KMS-11 (cell line): ENCODE results near the gene NLGN1.

Source experiments
- H2AFZ ChIP-seq: fragments of 200-600 bp; sonication (generic); 2 replicates; pipeline ENCODE4 v1.6.1; 2016; ENCODE audit warnings: antibody characterized with exemption, mixed run types, low read depth
- H3K27ac ChIP-seq: fragments of 200-600 bp; sonication (generic); 2 replicates; pipeline ENCODE4 v1.6.1; 2016; ENCODE audit warnings: mild to moderate bottlenecking, mixed run types
- H3K27me3 ChIP-seq: fragments of 200-600 bp; sonication (generic); 2 replicates; pipeline ENCODE4 v1.6.1; 2017; ENCODE audit warnings: mild to moderate bottlenecking, low read depth, mixed run types, moderate library complexity; ENCODE audit not compliant: insufficient read depth
- H3K36me3 ChIP-seq: fragments of 200-600 bp; sonication (generic); 2 replicates; pipeline ENCODE4 v1.6.1; 2017; ENCODE audit warnings: mild to moderate bottlenecking, mixed run types; ENCODE audit not compliant: insufficient read depth
- H3K4me1 ChIP-seq: fragments of 200-600 bp; sonication (generic); 2 replicates; pipeline ENCODE4 v1.6.1; 2016; ENCODE audit warnings: mild to moderate bottlenecking, low read depth, mixed run types; ENCODE audit not compliant: poor library complexity, severe bottlenecking
- H3K4me2 ChIP-seq: fragments of 200-600 bp; sonication (generic); 2 replicates; pipeline ENCODE4 v1.7.0; 2016; ENCODE audit warnings: mild to moderate bottlenecking, mixed run types
- H3K4me3 ChIP-seq: fragments of 200-600 bp; sonication (generic); IDR thresholded peaks from 2 replicates; pipeline ENCODE4 v1.6.1; 2017; ENCODE audit warnings: low read depth, low read length, mixed read lengths; ENCODE audit not compliant: insufficient read depth
- H3K79me2 ChIP-seq: fragments of 200-600 bp; sonication (generic); 2 replicates; pipeline ENCODE4 v1.6.1; 2016; ENCODE audit warnings: low read depth, mixed run types; ENCODE audit not compliant: insufficient read depth
- H3K9ac ChIP-seq: fragments of 200-600 bp; sonication (generic); 2 replicates; pipeline ENCODE4 v1.6.1; 2016; ENCODE audit warnings: mild to moderate bottlenecking, mixed run types
- H4K20me1 ChIP-seq: fragments of 200-600 bp; sonication (generic); 2 replicates; pipeline ENCODE4 v1.6.1; 2016; ENCODE audit warnings: mild to moderate bottlenecking, mixed run types; ENCODE audit not compliant: insufficient read depth
- TF ChIP-seq, protein P1 (sequence below): fragments of 200-600 bp; sonication (generic); conservative IDR thresholded peaks from 2 replicates; pipeline ENCODE4 v1.6.1; 2017; ENCODE audit warnings: low read depth, mild to moderate bottlenecking, antibody characterized with exemption, low read length, moderate library complexity, mixed read lengths

NLGN1 gene

DNA sequence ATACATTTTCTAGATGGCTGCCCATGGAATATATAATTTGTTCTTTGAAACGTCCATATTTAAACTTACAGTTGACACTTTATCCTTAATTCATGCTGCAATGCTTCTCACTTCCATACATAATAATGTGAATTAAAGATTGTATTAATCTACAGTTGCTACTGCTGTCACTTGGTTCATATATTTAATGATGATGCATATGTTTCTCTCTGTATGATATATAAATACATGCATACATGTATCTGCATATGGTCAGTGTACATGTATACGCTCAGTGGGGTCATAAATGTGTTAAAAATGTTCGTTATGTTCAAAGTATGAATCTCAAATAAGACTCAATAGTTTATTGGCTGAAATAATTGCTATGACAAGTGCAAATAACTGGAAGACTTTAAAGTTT lies 382.5 kb downstream of the NLGN1 start:
- H3K4me3 ChIP-seq: no peak overlapping the region
- no peaks in the 10 kb centered on the region for H3K27me3 ChIP-seq
- TF ChIP-seq, protein P1, sequence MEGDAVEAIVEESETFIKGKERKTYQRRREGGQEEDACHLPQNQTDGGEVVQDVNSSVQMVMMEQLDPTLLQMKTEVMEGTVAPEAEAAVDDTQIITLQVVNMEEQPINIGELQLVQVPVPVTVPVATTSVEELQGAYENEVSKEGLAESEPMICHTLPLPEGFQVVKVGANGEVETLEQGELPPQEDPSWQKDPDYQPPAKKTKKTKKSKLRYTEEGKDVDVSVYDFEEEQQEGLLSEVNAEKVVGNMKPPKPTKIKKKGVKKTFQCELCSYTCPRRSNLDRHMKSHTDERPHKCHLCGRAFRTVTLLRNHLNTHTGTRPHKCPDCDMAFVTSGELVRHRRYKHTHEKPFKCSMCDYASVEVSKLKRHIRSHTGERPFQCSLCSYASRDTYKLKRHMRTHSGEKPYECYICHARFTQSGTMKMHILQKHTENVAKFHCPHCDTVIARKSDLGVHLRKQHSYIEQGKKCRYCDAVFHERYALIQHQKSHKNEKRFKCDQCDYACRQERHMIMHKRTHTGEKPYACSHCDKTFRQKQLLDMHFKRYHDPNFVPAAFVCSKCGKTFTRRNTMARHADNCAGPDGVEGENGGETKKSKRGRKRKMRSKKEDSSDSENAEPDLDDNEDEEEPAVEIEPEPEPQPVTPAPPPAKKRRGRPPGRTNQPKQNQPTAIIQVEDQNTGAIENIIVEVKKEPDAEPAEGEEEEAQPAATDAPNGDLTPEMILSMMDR: no peak
- no peaks in the 10 kb centered on the region for H3K36me3 ChIP-seq
- no peak overlapping the region for H3K4me2 ChIP-seq
- no peaks in the 10 kb centered on the region for H3K79me2 ChIP-seq
- H3K9ac ChIP-seq: no peak overlapping the region
- H2AFZ ChIP-seq: no peak overlapping the region
- H3K4me1 ChIP-seq: no peaks in the 10 kb centered on the region
- no peaks in the 10 kb centered on the region for H4K20me1 ChIP-seq
- H3K27ac ChIP-seq: no peak overlapping the region

DNA sequence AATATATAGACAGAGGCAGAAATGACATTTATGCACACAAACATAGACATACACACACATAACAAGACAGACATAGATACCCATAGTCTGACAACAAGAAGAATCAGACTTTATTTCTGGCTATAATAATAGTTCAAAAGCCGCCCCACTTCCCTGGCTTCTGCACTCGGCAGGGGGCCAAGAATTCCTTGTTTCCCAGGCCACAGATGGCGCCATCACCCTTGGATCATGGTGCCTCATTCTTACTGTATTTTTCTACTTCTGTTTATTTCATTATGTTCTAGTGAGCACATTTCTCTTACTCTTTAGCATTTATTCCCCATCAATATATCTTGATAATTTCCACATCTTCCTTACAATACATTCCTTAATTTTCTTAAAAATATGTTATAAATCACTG lies 387.5 kb downstream of the NLGN1 start:
- no peak overlapping the region for H3K4me2 ChIP-seq
- no peaks in the 10 kb centered on the region for H4K20me1 ChIP-seq
- H2AFZ ChIP-seq: no peak overlapping the region
- no peaks in the 10 kb centered on the region for H3K4me1 ChIP-seq
- no peaks in the 10 kb centered on the region for H3K36me3 ChIP-seq
- TF ChIP-seq, protein P1: no peak
- no peak overlapping the region for H3K27ac ChIP-seq
- no peak overlapping the region for H3K9ac ChIP-seq
- no peaks in the 10 kb centered on the region for H3K27me3 ChIP-seq
- no peak overlapping the region for H3K4me3 ChIP-seq
- no peaks in the 10 kb centered on the region for H3K79me2 ChIP-seq

DNA sequence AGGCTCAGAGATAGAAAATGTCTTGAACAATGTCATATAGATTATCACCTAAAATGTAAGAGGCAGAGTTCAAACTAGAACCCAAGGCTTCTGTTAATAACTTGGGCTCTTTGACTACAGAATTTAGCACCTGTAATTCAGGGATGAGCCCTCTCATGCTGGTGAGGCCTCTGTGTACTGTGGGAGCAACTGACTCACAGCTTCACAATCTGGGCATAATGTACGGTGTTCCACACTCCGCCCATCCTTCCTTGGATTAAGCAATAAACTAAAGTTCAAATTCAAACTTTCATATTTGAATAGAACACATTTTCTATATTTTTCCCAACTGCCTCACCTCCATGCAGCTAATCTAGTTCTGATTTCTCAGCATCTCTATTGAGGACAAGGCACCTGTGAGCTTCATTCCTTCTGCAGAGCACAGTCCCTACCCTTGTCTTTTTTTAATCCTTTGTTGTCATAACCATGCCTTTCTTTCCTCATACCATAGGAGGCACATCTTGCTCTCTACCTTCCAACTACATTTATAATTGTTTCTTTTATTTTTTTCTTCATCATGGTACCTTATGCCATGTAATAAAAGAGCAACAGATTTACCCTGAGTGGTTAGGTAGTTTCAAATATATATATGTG lies 392.1 kb downstream of the NLGN1 start:
- H3K79me2 ChIP-seq: no peaks in the 10 kb centered on the region
- H4K20me1 ChIP-seq: no peaks in the 10 kb centered on the region
- no peak overlapping the region for H3K4me2 ChIP-seq
- no peak overlapping the region for H3K27ac ChIP-seq
- no peak overlapping the region for H2AFZ ChIP-seq
- no peak overlapping the region for H3K9ac ChIP-seq
- H3K4me3 ChIP-seq: no peak overlapping the region
- H3K27me3 ChIP-seq: no peaks in the 10 kb centered on the region
- H3K36me3 ChIP-seq: no peaks in the 10 kb centered on the region
- TF ChIP-seq, protein P1: no peak
- no peaks in the 10 kb centered on the region for H3K4me1 ChIP-seq

DNA sequence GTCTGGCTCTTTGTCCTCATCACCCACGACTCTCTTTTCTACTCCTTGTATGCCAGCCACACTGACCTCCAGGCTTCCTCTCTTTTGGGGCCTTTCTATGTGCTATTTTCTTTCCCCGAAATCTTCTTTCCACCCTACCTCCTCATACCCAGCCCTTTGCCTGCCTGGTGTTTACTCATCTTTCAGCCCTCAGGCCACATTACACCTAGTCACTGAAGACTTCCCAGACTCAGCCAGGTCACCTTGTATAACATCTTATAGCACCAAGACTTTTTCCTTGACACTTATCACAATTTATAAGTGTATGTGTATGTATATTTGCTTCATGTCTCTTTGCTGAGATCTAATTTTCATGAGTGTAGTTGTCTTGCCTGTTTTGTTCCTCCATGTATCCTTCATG lies 396.4 kb downstream of the NLGN1 start:
- H3K27ac ChIP-seq: no peak overlapping the region
- no peak overlapping the region for H2AFZ ChIP-seq
- H3K4me3 ChIP-seq: no peak overlapping the region
- H3K36me3 ChIP-seq: no peaks in the 10 kb centered on the region
- no peaks in the 10 kb centered on the region for H3K4me1 ChIP-seq
- no peaks in the 10 kb centered on the region for H3K79me2 ChIP-seq
- no peak overlapping the region for H3K9ac ChIP-seq
- TF ChIP-seq, protein P1: no peak
- no peaks in the 10 kb centered on the region for H3K27me3 ChIP-seq
- H3K4me2 ChIP-seq: no peak overlapping the region
- no peaks in the 10 kb centered on the region for H4K20me1 ChIP-seq
